ENCODE data around the gene HOXD10.

- no peak for TF ChIP-seq CTCF (conservative IDR thresholded peaks at IDR 0.05 in 1 of 2, IDR thresholded peaks at IDR 0.05 in 1 of 2; ENCODE audit: extremely low read depth in 1 of 2, insufficient read depth in 1 of 2, low read depth in 1 of 2, low read length in 2 of 2)
- no peak for TF ChIP-seq EZH2 (IDR thresholded peaks at IDR 0.05; ENCODE audit: borderline replicate concordance, low read length)
Measured at GRCh38 chr2:176167398-176167797, 50.8 kb downstream of the HOXD10 start.

Data from mammary epithelial cell (primary cell).